PC-9 (cell line): ENCODE measurements around the gene TTC39C.

Source experiments
- EZH2 ChIP-seq: fragments of 200-600 bp; sonication (generic); IDR thresholded peaks from 2 replicates; pipeline ENCODE4 v1.8.0; 2017; ENCODE audit warnings: antibody characterized with exemption, low read depth
- TF ChIP-seq, protein P1 (sequence below): fragments of 200-600 bp; sonication (generic); conservative IDR thresholded peaks from 2 replicates; pipeline ENCODE4 v1.6.1; 2017; ENCODE audit warnings: mixed run types, antibody characterized with exemption, mild to moderate bottlenecking, moderate library complexity

DNA sequence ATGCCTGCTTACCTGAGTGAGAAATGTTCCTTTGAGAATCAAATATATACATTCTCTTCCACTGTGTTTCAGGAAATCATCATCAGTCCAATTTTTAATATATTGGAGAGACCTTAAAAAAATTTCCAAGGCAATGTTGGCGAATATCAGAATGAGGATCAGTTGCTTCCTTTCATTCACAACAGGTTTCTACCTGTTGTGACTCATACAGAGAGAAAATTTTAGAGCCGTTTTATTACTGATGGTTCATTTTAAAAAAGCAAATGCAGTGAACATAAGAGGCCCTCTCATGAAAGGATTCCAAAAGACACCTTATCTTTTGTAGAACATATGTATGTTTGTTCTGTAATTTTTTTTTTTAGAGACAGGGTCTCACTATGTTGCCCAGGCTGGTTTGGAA, 42.0 kb downstream of the TTC39C start:
- TF ChIP-seq, protein P1, sequence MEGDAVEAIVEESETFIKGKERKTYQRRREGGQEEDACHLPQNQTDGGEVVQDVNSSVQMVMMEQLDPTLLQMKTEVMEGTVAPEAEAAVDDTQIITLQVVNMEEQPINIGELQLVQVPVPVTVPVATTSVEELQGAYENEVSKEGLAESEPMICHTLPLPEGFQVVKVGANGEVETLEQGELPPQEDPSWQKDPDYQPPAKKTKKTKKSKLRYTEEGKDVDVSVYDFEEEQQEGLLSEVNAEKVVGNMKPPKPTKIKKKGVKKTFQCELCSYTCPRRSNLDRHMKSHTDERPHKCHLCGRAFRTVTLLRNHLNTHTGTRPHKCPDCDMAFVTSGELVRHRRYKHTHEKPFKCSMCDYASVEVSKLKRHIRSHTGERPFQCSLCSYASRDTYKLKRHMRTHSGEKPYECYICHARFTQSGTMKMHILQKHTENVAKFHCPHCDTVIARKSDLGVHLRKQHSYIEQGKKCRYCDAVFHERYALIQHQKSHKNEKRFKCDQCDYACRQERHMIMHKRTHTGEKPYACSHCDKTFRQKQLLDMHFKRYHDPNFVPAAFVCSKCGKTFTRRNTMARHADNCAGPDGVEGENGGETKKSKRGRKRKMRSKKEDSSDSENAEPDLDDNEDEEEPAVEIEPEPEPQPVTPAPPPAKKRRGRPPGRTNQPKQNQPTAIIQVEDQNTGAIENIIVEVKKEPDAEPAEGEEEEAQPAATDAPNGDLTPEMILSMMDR: no peak
- no peak for TF ChIP-seq EZH2
